Tracheal epithelial cell (primary cell): ENCODE data around the gene CCL14. TPM values are rescaled to one million over a fixed set of nuclear protein-coding genes. Genes with fewer than 3 reads are reported as not detected.

Source experiments
- total RNA-seq: library from RNA; depleted of rRNA; stranded (reverse); fragments of >200 nt; gene quantifications from 2 replicates; pipeline ENCODE4 v1.2.1, GENCODE V29; 2014

The CCL14 gene
- total RNA-seq = not detected in 2 replicates

DNA sequence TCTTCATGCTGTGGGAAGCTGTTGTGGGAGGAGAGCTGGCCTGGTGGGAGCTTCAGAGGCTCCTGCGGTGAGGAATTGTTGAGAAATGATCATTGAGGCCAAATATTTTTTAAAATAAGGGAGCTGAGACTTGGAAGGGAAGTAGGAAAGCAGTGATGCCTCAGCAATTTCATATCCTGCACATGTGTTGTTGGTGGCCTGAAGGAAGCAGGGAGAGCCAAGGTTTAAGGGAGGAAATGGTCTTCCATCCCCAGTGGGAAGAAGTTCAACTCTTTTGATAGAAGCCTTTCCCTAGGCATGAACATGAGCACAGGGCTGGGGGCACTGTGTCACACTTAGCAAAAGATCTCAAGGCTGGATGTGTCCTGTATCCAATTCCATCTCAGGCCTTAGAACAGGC, at the start of gene CCL14:
Gene CCL14 (minus strand): TSS at position 87 of the 400 bp plus-strand sequence. CDS start 80 bp downstream, at position 7.

DNA sequence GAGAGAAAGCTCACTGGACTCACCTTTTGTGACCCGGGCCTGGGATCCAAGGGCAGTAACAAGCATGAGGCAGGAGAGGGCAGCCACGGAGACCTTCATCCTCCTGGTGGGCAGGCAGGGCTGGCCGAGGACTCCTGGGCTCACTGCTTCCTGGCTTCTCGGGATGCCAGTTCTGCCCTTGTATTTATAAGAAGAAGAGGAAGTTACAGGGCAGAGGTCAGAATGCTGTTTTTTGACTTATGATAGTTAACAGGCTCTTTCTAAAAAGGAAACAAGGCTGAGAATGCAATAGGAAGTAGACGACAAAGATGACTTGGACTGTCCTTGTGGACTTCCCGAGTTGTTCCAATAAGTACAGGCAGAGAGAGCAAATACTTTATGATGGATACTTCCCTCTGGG, 31.3 kb upstream of the CCL14 start, which contains the start of gene CCL23:
Gene CCL23 (minus strand): TSS at position 174 of the 400 bp plus-strand sequence. CDS start 75 bp downstream, at position 99.

DNA sequence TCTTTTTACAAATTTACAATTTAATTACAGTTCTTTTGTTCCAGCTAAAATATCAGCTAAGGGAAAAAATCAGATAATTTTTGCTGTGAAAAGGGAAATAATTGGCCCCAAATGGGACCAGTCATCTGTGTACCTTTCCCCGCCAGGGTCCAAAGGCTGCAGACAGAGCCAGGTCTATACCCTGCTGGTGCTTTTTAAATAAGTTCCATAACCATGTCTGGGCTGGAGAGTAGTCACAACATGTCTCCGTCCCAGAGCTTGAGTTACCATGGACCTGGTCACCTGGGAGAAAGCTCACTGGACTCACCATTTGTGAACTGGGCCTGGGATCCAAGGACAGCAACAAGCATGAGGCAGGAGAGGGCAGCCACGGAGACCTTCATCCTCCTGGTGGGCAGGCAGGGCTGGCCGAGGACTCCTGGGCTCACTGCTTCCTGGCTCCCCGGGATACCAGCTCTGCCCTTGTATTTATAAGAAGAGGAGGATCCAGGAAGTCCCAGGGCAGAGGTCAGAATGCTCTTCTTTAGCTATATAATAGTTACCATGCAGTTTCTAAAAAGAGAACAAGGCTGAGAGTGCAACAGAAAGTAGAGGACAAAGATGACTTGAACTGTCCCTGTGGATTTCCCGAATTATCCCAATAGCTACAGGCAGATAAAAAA, 14.7 kb upstream of the CCL14 start, which contains the start of gene CCL15:
Gene CCL15 (minus strand): TSS at position 444 of the 662 bp plus-strand sequence. CDS start 61 bp downstream, at position 383.

DNA sequence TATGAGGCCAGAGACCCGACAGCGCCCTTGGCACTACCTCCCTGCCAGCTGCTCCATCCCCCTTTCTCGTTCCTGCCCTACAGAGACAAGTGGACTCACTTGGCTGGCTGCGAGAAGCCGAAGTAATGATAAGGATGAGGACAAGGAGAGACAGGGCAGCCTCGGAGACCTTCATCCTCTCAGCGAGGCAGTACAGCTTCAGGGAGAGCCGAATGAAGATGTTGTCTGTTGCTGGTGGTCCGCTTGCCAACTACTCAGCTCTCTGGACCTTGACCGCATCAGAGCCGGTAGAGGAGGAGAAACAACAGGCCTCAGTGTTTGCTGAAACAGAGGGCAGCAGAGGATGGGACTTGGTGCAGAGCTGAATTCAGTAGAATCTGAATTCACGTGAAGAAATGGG, 5.3 kb downstream of the CCL14 start, which contains the start of gene CCL16:
Gene CCL16 (minus strand): TSS at position 252 of the 400 bp plus-strand sequence. CDS start 77 bp downstream, at position 175.

GRCh38 chr17:35943537-35943936, 43.0 kb downstream of the CCL14 start, which contains the start of gene LYZL6:
TSS of gene LYZL6 (minus strand) at chr17:35943713. CDS start at chr17:35939356, 4,357 bp downstream.

Other genes starting within 250 kb of the CCL14 start
- gene GAS2L2, start 233.5 kb downstream of the CCL14 start, total RNA-seq = 0.24 TPM in 1 of 2 replicates, not detected in the other
- gene C17orf50, start 225.8 kb downstream of the CCL14 start, total RNA-seq = not detected in 2 replicates
- gene MMP28, start 191.1 kb downstream of the CCL14 start, total RNA-seq = 37.8 and 132 TPM in 2 replicates
- 36.9 and 45.8 TPM in 2 replicates for gene TAF15, start 177.2 kb downstream of the CCL14 start, total RNA-seq
- gene HEATR9, start 117.8 kb downstream of the CCL14 start, total RNA-seq = not detected in 2 replicates
- 0.24 TPM in 1 of 2 replicates, not detected in the other for gene CCL5, start 106.4 kb downstream of the CCL14 start, total RNA-seq
- 1.4 TPM in 1 of 2 replicates, not detected in the other for gene RDM1, start 56.0 kb downstream of the CCL14 start, total RNA-seq
- not detected in 2 replicates for gene LYZL6, start 43.0 kb downstream of the CCL14 start, total RNA-seq
- gene CCL16, start 5.2 kb downstream of the CCL14 start, total RNA-seq = not detected in 2 replicates
- not detected in 2 replicates for gene CCL15, start 14.8 kb upstream of the CCL14 start, total RNA-seq
- gene CCL23, start 31.2 kb upstream of the CCL14 start, total RNA-seq = not detected in 2 replicates
- not detected in 2 replicates for gene CCL18, start 77.5 kb upstream of the CCL14 start, total RNA-seq
- gene CCL3, start 103.4 kb upstream of the CCL14 start, total RNA-seq = not detected in 2 replicates
- not detected in 2 replicates for gene CCL4, start 117.1 kb upstream of the CCL14 start, total RNA-seq
- 0.48 and 0.64 TPM in 2 replicates for gene TBC1D3B, start 189.9 kb upstream of the CCL14 start, total RNA-seq
- not detected in 2 replicates for gene CCL3L1, start 210.0 kb upstream of the CCL14 start, total RNA-seq
- gene CCL4L2, start 224.3 kb upstream of the CCL14 start, total RNA-seq = 0.48 TPM in 1 of 2 replicates, not detected in the other